ENCODE data around the gene GSTO1. TPM values are rescaled to one million over a fixed set of nuclear protein-coding genes. Genes with fewer than 3 reads are reported as not detected.
"Not testable (repeated sequence)": the region's sequence is repeated elsewhere in the genome, so short reads cannot be mapped to it uniquely, and the experiment has no call there.

GSTO1 gene
- total and polyA plus RNA-seq, 9 of the 15 experiments (the other 6 are each of a cell fraction or from before 2014, with no cell fraction given): 136 to 592 (median 237) TPM

DNA sequence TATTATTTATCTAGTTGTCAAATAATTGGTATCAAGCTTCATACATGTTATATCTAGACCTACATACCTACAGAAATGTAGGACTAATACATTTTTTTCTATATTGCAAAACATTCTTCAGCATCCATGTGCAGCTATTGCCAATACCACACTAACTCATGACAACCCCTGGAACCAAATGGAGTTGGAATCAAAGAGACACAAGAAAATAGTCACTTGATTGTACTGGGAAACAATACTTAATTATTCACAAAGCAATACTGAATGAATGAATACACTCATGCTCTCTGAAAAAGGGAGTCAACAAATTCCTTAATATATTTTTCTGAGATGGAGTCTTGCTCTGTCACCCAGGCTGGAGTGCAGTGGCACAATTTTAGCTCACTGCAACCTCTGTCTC lies 12.1 kb upstream of the GSTO1 start:
- Histone ChIP-seq H3K4me1 (replicated peaks in 1 of 2; ENCODE audit: control insufficient read depth in 2 of 2, insufficient read depth in 2 of 2, low read length in 2 of 2) (peaks cover 0 to 8% of the 10 kb centered on the region in 2 experiments; a peak in 3 of 5 replicates), H3K27me3 (ENCODE audit: control insufficient read depth in 2 of 2, insufficient read depth in 2 of 2, low read length in 2 of 2) (no peaks in the 10 kb centered on the region), H3K9me3 (replicated peaks; ENCODE audit: control insufficient read depth, insufficient read depth, low read depth, low read length) (peaks cover 11% of the 10 kb centered on the region), H3K4me3 (no peak overlapping the region), H3K27ac (ENCODE audit: extremely low read depth, low read depth, low read length) (no peak overlapping the region), H3K9me1 (ENCODE audit: control insufficient read depth, insufficient read depth, low read length) (no peaks in the 10 kb centered on the region), H2AFZ (ENCODE audit: low read depth, low read length) (no peak overlapping the region), H3K9ac (ENCODE audit: insufficient read depth in 1 of 2, low read depth in 2 of 2, low read length in 2 of 2) (no peak overlapping the region), H3K36me3 (ENCODE audit: control insufficient read depth, insufficient read depth, low read length) (no peaks in the 10 kb centered on the region), H3K4me2 (ENCODE audit: insufficient read depth, low read length) (no peak overlapping the region), H4K20me1 (replicated peaks; ENCODE audit: control insufficient read depth, insufficient read depth, low read length) (no peaks in the 10 kb centered on the region), H3K79me2 (ENCODE audit: control insufficient read depth, insufficient read depth, low read length) (no peaks in the 10 kb centered on the region)
- ChIA-PET POLR2A (no interaction called here), CTCF (ENCODE audit: low intra/inter-chr PET ratio) (no interaction called here)
- in situ Hi-C loops (cut with MboI) (no loop called here), intact Hi-C loops (cut with micrococcal nuclease) (no loop called here)
- DNase-seq (ENCODE audit: extremely low read depth in 1 of 4, low spot score in 3 of 4): no peak
- TF ChIP-seq MEIS2 (IDR thresholded peaks at IDR 0.05; ENCODE audit: partially characterized antibody) (no peak), ELK1 (CRISPR knock-in tag; IDR thresholded peaks at IDR 0.05) (no peak), RBM14 (IDR thresholded peaks at IDR 0.05; ENCODE audit: borderline replicate concordance, insufficient read depth, low read depth, low read length) (no peak), GABPB2 (CRISPR knock-in tag; conservative IDR thresholded peaks at IDR 0.05) (no peak), MBD2 (IDR thresholded peaks at IDR 0.05; ENCODE audit: borderline replicate concordance, low read depth) (no peak), TRIM28 (IDR thresholded peaks at IDR 0.05) (no peak)
- BruUV-seq (replicated peaks): no TSS peak
- no peak for ATAC-seq
- FAIRE-seq: no peak

DNA sequence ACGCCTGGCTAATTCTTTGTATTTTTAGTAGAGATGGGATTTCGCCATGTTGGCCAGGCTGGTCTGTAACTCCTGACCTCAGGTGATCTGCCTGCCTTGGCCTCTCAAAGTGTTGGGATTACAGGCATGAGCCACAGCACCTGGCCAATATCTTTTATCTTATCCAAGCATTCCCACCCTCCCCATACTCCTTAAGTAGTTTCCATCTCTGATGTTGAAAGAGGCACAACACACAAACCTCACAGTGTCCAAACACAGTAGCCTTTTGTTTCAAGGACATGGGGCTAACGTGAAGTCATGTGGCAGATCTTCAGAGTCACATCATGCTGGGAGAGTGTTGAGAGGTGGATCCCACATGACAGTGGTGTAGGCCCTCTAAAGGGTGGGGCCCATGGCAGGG lies 11.7 kb upstream of the GSTO1 start:
- H3K27me3 ChIP-seq (ENCODE audit: control insufficient read depth in 2 of 2, insufficient read depth in 2 of 2, low read length in 2 of 2); H3K9ac ChIP-seq (ENCODE audit: insufficient read depth in 1 of 2, low read depth in 2 of 2, low read length in 2 of 2); CTCF ChIA-PET (ENCODE audit: low intra/inter-chr PET ratio); H3K9me1 ChIP-seq (ENCODE audit: control insufficient read depth, insufficient read depth, low read length); H3K4me1 ChIP-seq (replicated peaks in 1 of 2; ENCODE audit: control insufficient read depth in 2 of 2, insufficient read depth in 2 of 2, low read length in 2 of 2); H3K36me3 ChIP-seq (ENCODE audit: control insufficient read depth, insufficient read depth, low read length); H3K4me3 ChIP-seq; POLR2A ChIA-PET; H4K20me1 ChIP-seq (replicated peaks; ENCODE audit: control insufficient read depth, insufficient read depth, low read length); in situ Hi-C loops (cut with MboI); H3K27ac ChIP-seq (ENCODE audit: extremely low read depth, low read depth, low read length); DNase-seq (ENCODE audit: extremely low read depth in 1 of 4, low spot score in 3 of 4); intact Hi-C loops (cut with micrococcal nuclease); FAIRE-seq; H3K79me2 ChIP-seq (ENCODE audit: control insufficient read depth, insufficient read depth, low read length); H3K4me2 ChIP-seq (ENCODE audit: insufficient read depth, low read length); BruUV-seq (replicated peaks): not testable (repeated sequence)
- ATAC-seq: peak; percentile 52
- WGBS (ENCODE audit: insufficient coverage, low coverage, missing lambda C conversion rate): 48% methylated on average over 2 of the region's 3 CpGs
- peak; percentile 44 for TF ChIP-seq CBFA2T3 (IDR thresholded peaks at IDR 0.05)
- H2AFZ ChIP-seq (ENCODE audit: low read depth, low read length): peak overlapping the region; percentile 18
- peaks cover 12% of the 10 kb centered on the region for H3K9me3 ChIP-seq (replicated peaks; ENCODE audit: control insufficient read depth, insufficient read depth, low read depth, low read length)
